ENCODE data around the gene PTK6.

DNA sequence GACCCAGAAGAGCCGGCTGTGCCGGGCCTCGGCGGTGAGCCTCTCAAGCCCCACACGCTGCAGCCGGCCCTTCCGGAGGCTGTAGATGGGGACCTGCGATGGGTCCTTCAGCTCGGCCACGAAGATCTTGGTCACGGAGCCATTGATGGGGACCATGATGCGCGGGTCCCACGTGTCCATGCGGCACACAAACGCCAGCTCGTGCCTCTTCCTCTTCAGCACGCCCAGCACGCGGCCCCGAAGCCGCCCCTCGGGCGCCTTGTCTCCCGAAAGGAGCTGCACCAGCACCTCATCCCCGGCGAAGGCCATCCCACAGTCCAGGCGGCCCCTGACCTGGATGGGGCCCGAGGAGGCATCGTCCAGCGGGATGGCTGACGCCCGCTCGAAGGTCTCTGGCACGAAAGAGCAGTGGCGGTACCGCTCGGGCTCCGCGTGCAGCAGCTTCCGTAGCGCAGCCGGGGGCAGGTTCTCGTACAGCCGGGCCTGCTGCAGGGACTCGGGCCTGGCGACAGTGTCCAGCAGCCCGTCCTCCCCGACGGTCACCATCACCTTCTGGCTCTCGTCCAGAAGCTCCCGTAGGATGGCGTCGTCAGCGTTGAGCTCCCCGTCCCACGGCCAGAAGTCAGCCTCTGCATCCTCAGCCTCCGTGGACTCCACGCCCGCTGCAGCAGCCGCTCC is 28.0 kb upstream of the PTK6 start:
- TF ChIP-seq, protein P1, sequence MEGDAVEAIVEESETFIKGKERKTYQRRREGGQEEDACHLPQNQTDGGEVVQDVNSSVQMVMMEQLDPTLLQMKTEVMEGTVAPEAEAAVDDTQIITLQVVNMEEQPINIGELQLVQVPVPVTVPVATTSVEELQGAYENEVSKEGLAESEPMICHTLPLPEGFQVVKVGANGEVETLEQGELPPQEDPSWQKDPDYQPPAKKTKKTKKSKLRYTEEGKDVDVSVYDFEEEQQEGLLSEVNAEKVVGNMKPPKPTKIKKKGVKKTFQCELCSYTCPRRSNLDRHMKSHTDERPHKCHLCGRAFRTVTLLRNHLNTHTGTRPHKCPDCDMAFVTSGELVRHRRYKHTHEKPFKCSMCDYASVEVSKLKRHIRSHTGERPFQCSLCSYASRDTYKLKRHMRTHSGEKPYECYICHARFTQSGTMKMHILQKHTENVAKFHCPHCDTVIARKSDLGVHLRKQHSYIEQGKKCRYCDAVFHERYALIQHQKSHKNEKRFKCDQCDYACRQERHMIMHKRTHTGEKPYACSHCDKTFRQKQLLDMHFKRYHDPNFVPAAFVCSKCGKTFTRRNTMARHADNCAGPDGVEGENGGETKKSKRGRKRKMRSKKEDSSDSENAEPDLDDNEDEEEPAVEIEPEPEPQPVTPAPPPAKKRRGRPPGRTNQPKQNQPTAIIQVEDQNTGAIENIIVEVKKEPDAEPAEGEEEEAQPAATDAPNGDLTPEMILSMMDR (IDR thresholded peaks at IDR 0.05), result no peak
- TF ChIP-seq EP300 (IDR thresholded peaks at IDR 0.05; ENCODE audit: low read depth), result no peak
- no peak for TF ChIP-seq POLR2AphosphoS5 (IDR thresholded peaks at IDR 0.05)
- no peak for TF ChIP-seq POLR2A (IDR thresholded peaks at IDR 0.05)

All from transverse colon (tissue), 4 donors.